Measurements from ENCODE around the gene DGKH.

DGKH gene

GRCh38 chr13:42173789-42174343 is 125.4 kb downstream of the DGKH start:
- no peak overlapping the region for H3K4me3 ChIP-seq (ENCODE audit: control insufficient read depth in 1 of 7, extremely low read depth in 1 of 7, insufficient read depth in 4 of 7, low read depth in 2 of 7, low read length in 6 of 7)
- POLR2A ChIA-PET: no interaction called here
- H3K4me1 ChIP-seq (ENCODE audit: control extremely low read depth in 1 of 4, control insufficient read depth in 4 of 4, insufficient read depth in 4 of 4, low read length in 3 of 4): no peaks in the 10 kb centered on the region
- H3K36me3 ChIP-seq (ENCODE audit: control insufficient read depth in 4 of 4, insufficient read depth in 4 of 4, low read length in 3 of 4): peaks cover 0 to 5% (median 0%) of the 10 kb centered on the region in 4 experiments
- H3K27me3 ChIP-seq (replicated peaks in 2 of 5; ENCODE audit: control insufficient read depth in 4 of 5, insufficient read depth in 5 of 5, low read length in 4 of 5): no peaks in the 10 kb centered on the region
- CTCF ChIA-PET: no interaction called here
- no CpG with 5 or more reads among the region's 4 CpGs for WGBS (ENCODE audit: insufficient coverage)
- H3K9me3 ChIP-seq (ENCODE audit: control extremely low read depth in 1 of 5, control insufficient read depth in 4 of 5, insufficient read depth in 2 of 5, low read depth in 1 of 5, low read length in 4 of 5): no peaks in the 10 kb centered on the region
- DNase-seq: no peak
- peak overlapping the region in 1 of 2 experiments; percentile 25 for H3K27ac ChIP-seq (ENCODE audit: insufficient read depth in 1 of 2, low read depth in 1 of 2, low read length in 2 of 2, poor library complexity in 1 of 2, severe bottlenecking in 2 of 2)

DNA sequence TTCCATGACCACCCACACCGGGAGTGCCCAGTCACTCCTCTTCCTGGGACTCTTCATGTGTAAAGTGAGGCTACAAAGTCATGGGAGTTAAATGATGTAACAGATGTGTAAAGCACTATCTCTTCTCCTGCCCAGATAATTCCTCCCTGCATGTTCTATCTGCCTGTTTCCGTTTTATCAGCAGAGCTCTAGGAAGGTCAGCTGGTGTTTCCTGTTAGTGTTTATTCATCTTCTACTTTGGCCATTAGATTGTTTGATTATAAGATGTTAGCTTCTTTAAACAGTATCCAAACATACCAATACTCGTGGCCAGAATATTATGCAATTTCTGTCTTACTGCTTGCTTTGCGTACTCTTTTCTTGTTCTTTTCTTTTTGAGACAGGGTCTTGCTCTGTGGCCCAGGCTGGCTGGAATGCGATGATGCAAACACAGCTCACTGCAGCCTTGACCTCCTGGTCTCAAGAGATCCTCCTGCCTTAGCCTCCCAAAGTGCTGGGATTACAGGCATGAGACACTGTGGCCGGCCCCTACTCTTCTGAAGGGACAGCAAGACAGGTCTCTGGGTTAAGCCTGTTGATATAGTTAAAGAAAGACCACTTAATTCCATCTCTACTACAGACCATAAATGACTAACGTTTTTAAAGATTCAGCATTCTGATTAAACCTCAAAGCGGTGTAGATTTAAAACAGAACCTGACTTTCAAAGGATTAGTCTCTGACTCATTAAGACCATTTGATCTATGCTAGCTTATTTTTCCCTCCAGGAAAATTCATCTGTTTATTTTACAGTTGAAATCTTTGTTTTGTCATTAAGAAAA is 126.1 kb downstream of the DGKH start:
- CTCF ChIA-PET: no interaction called here
- POLR2A ChIA-PET: no interaction called here
- Histone ChIP-seq H3K4me3 (ENCODE audit: control insufficient read depth in 1 of 7, extremely low read depth in 1 of 7, insufficient read depth in 4 of 7, low read depth in 2 of 7, low read length in 6 of 7) (no peak overlapping the region), H3K27ac (ENCODE audit: insufficient read depth in 1 of 2, low read depth in 1 of 2, low read length in 2 of 2, poor library complexity in 1 of 2, severe bottlenecking in 2 of 2) (no peak overlapping the region), H3K9me3 (ENCODE audit: control extremely low read depth in 1 of 5, control insufficient read depth in 4 of 5, insufficient read depth in 2 of 5, low read depth in 1 of 5, low read length in 4 of 5) (no peaks in the 10 kb centered on the region), H3K4me1 (ENCODE audit: control extremely low read depth in 1 of 4, control insufficient read depth in 4 of 4, insufficient read depth in 4 of 4, low read length in 3 of 4) (no peaks in the 10 kb centered on the region), H3K36me3 (ENCODE audit: control insufficient read depth in 4 of 4, insufficient read depth in 4 of 4, low read length in 3 of 4) (no peaks in the 10 kb centered on the region), H3K27me3 (replicated peaks in 2 of 5; ENCODE audit: control insufficient read depth in 4 of 5, insufficient read depth in 5 of 5, low read length in 4 of 5) (no peaks in the 10 kb centered on the region)
- WGBS (ENCODE audit: insufficient coverage): 98% methylated on average over 3 of the region's 8 CpGs
- DNase-seq: no peak

- H3K4me3 ChIP-seq (ENCODE audit: control insufficient read depth in 1 of 7, extremely low read depth in 1 of 7, insufficient read depth in 4 of 7, low read depth in 2 of 7, low read length in 6 of 7): no peak overlapping the region
- CTCF ChIA-PET: no interaction called here
- H3K36me3 ChIP-seq (ENCODE audit: control insufficient read depth in 4 of 4, insufficient read depth in 4 of 4, low read length in 3 of 4): no peaks in the 10 kb centered on the region
- H3K9me3 ChIP-seq (ENCODE audit: control extremely low read depth in 1 of 5, control insufficient read depth in 4 of 5, insufficient read depth in 2 of 5, low read depth in 1 of 5, low read length in 4 of 5): no peaks in the 10 kb centered on the region
- no peak overlapping the region for H3K27ac ChIP-seq (ENCODE audit: insufficient read depth in 1 of 2, low read depth in 1 of 2, low read length in 2 of 2, poor library complexity in 1 of 2, severe bottlenecking in 2 of 2)
- POLR2A ChIA-PET: no interaction called here
- no peak for DNase-seq
- H3K27me3 ChIP-seq (replicated peaks in 2 of 5; ENCODE audit: control insufficient read depth in 4 of 5, insufficient read depth in 5 of 5, low read length in 4 of 5): no peaks in the 10 kb centered on the region
- H3K4me1 ChIP-seq (ENCODE audit: control extremely low read depth in 1 of 4, control insufficient read depth in 4 of 4, insufficient read depth in 4 of 4, low read length in 3 of 4): no peaks in the 10 kb centered on the region
Observed at GRCh38 chr13:42176294-42176693, 127.8 kb downstream of the DGKH start.

- Histone ChIP-seq H3K27me3 (replicated peaks in 2 of 5; ENCODE audit: control insufficient read depth in 4 of 5, insufficient read depth in 5 of 5, low read length in 4 of 5) (no peaks in the 10 kb centered on the region), H3K9me3 (ENCODE audit: control extremely low read depth in 1 of 5, control insufficient read depth in 4 of 5, insufficient read depth in 2 of 5, low read depth in 1 of 5, low read length in 4 of 5) (no peaks in the 10 kb centered on the region), H3K4me1 (ENCODE audit: control extremely low read depth in 1 of 4, control insufficient read depth in 4 of 4, insufficient read depth in 4 of 4, low read length in 3 of 4) (no peaks in the 10 kb centered on the region), H3K36me3 (ENCODE audit: control insufficient read depth in 4 of 4, insufficient read depth in 4 of 4, low read length in 3 of 4) (no peaks in the 10 kb centered on the region), H3K4me3 (ENCODE audit: control insufficient read depth in 1 of 7, extremely low read depth in 1 of 7, insufficient read depth in 4 of 7, low read depth in 2 of 7, low read length in 6 of 7) (no peak overlapping the region), H3K27ac (ENCODE audit: insufficient read depth in 1 of 2, low read depth in 1 of 2, low read length in 2 of 2, poor library complexity in 1 of 2, severe bottlenecking in 2 of 2) (no peak overlapping the region)
- ChIA-PET POLR2A (no interaction called here), CTCF (no interaction called here)
- WGBS (ENCODE audit: insufficient coverage): no CpG with 5 or more reads among the region's 1 CpG
- DNase-seq: no peak
Observed at GRCh38 chr13:42177189-42177588, 128.7 kb downstream of the DGKH start.

GRCh38 chr13:42181381-42181953 is 133.0 kb downstream of the DGKH start:
- H3K4me1 ChIP-seq (ENCODE audit: control extremely low read depth in 1 of 4, control insufficient read depth in 4 of 4, insufficient read depth in 4 of 4, low read length in 3 of 4): no peaks in the 10 kb centered on the region

DNA sequence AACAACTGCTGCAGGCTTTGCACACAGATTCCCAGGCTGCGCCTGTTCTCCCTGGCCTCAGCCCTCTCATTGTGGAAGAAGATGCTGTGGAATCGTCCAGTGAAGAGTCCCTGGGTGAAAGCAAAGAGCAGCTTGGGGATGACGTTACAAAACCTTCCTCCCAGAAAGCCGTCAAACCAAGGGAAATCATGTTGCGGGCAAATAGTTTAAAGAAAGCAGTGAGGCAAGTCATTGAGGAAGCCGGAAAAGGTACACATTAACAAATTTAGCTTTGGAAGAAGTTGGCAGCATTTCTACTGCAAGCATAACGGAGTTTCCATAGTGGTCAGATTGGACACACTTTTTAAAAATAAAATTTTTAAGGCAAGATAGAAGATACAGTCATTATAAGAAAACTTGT is 140.6 kb downstream of the DGKH start:
- no peaks in the 10 kb centered on the region for H3K27me3 ChIP-seq (replicated peaks in 2 of 5; ENCODE audit: control insufficient read depth in 4 of 5, insufficient read depth in 5 of 5, low read length in 4 of 5)
- no peaks in the 10 kb centered on the region for H3K4me1 ChIP-seq (ENCODE audit: control extremely low read depth in 1 of 4, control insufficient read depth in 4 of 4, insufficient read depth in 4 of 4, low read length in 3 of 4)
- ChIA-PET CTCF (no interaction called here), POLR2A (no interaction called here)
- no peak overlapping the region for H3K27ac ChIP-seq (ENCODE audit: insufficient read depth in 1 of 2, low read depth in 1 of 2, low read length in 2 of 2, poor library complexity in 1 of 2, severe bottlenecking in 2 of 2)
- 97% methylated on average over 6 of the region's 7 CpGs for WGBS (ENCODE audit: insufficient coverage)
- no peaks in the 10 kb centered on the region for H3K9me3 ChIP-seq (ENCODE audit: control extremely low read depth in 1 of 5, control insufficient read depth in 4 of 5, insufficient read depth in 2 of 5, low read depth in 1 of 5, low read length in 4 of 5)
- H3K36me3 ChIP-seq (ENCODE audit: control insufficient read depth in 4 of 4, insufficient read depth in 4 of 4, low read length in 3 of 4): peaks cover 0 to 3% (median under 1%) of the 10 kb centered on the region in 4 experiments
- no peak overlapping the region for H3K4me3 ChIP-seq (ENCODE audit: control insufficient read depth in 1 of 7, extremely low read depth in 1 of 7, insufficient read depth in 4 of 7, low read depth in 2 of 7, low read length in 6 of 7)
- no peak for DNase-seq

More at GRCh38 chr13:42181381-42181953, 133.0 kb downstream of the DGKH start:
- no peaks in the 10 kb centered on the region for H3K9me3 ChIP-seq (ENCODE audit: control extremely low read depth in 1 of 5, control insufficient read depth in 4 of 5, insufficient read depth in 2 of 5, low read depth in 1 of 5, low read length in 4 of 5)
- ChIA-PET POLR2A (no interaction called here), CTCF (no interaction called here)
- H3K36me3 ChIP-seq (ENCODE audit: control insufficient read depth in 4 of 4, insufficient read depth in 4 of 4, low read length in 3 of 4): no peaks in the 10 kb centered on the region
- H3K27ac ChIP-seq (ENCODE audit: insufficient read depth in 1 of 2, low read depth in 1 of 2, low read length in 2 of 2, poor library complexity in 1 of 2, severe bottlenecking in 2 of 2): no peak overlapping the region
- no peak for DNase-seq
- H3K4me3 ChIP-seq (ENCODE audit: control insufficient read depth in 1 of 7, extremely low read depth in 1 of 7, insufficient read depth in 4 of 7, low read depth in 2 of 7, low read length in 6 of 7): no peak overlapping the region
- WGBS (ENCODE audit: insufficient coverage): 100% methylated on average over 1 of the region's 2 CpGs
- no peaks in the 10 kb centered on the region for H3K27me3 ChIP-seq (replicated peaks in 2 of 5; ENCODE audit: control insufficient read depth in 4 of 5, insufficient read depth in 5 of 5, low read length in 4 of 5)

- 50% methylated on average over 1 of the region's 1 CpG for WGBS (ENCODE audit: insufficient coverage)
- CTCF ChIA-PET: no interaction called here
- peaks cover 0 to 5% (median 2%) of the 10 kb centered on the region in 4 experiments for H3K36me3 ChIP-seq (ENCODE audit: control insufficient read depth in 4 of 4, insufficient read depth in 4 of 4, low read length in 3 of 4)
- no peaks in the 10 kb centered on the region for H3K9me3 ChIP-seq (ENCODE audit: control extremely low read depth in 1 of 5, control insufficient read depth in 4 of 5, insufficient read depth in 2 of 5, low read depth in 1 of 5, low read length in 4 of 5)
- no peak for DNase-seq
- H3K4me3 ChIP-seq (ENCODE audit: control insufficient read depth in 1 of 7, extremely low read depth in 1 of 7, insufficient read depth in 4 of 7, low read depth in 2 of 7, low read length in 6 of 7): no peak overlapping the region
- H3K27me3 ChIP-seq (replicated peaks in 2 of 5; ENCODE audit: control insufficient read depth in 4 of 5, insufficient read depth in 5 of 5, low read length in 4 of 5): no peaks in the 10 kb centered on the region
- POLR2A ChIA-PET: no interaction called here
- no peaks in the 10 kb centered on the region for H3K4me1 ChIP-seq (ENCODE audit: control extremely low read depth in 1 of 4, control insufficient read depth in 4 of 4, insufficient read depth in 4 of 4, low read length in 3 of 4)
- H3K27ac ChIP-seq (ENCODE audit: insufficient read depth in 1 of 2, low read depth in 1 of 2, low read length in 2 of 2, poor library complexity in 1 of 2, severe bottlenecking in 2 of 2): no peak overlapping the region
Observed at GRCh38 chr13:42190529-42190928, 142.1 kb downstream of the DGKH start.
